G401 (cell line): ENCODE measurements around the gene NAA15. TPM values are rescaled to one million over a fixed set of nuclear protein-coding genes. Genes with fewer than 3 reads are reported as not detected.
"Not testable (repeated sequence)": the region's sequence is repeated elsewhere in the genome, so short reads cannot be mapped to it uniquely, and the experiment has no call there.

Experiments used
- DNase-seq: peaks from one replicate; pipeline ENCODE4 v3.0.0-alpha.2; 2015; ENCODE audit warnings: low spot score
- in situ Hi-C: cut with HindIII; loops from 2 replicates; pipeline ENCODE4 v1.10.0; 2016; ENCODE audit warnings: low sequenced_read_pairs, mixed read lengths
- total RNA-seq: library from RNA; depleted of rRNA; stranded (reverse); fragments of >200 nt; shearing (Covaris generic); gene quantifications from 2 replicates; pipeline ENCODE4 v1.2.3, GENCODE V29; 2014; rRNA removed

Gene NAA15
- 33.4 and 38.3 TPM in 2 replicates for total RNA-seq

DNA sequence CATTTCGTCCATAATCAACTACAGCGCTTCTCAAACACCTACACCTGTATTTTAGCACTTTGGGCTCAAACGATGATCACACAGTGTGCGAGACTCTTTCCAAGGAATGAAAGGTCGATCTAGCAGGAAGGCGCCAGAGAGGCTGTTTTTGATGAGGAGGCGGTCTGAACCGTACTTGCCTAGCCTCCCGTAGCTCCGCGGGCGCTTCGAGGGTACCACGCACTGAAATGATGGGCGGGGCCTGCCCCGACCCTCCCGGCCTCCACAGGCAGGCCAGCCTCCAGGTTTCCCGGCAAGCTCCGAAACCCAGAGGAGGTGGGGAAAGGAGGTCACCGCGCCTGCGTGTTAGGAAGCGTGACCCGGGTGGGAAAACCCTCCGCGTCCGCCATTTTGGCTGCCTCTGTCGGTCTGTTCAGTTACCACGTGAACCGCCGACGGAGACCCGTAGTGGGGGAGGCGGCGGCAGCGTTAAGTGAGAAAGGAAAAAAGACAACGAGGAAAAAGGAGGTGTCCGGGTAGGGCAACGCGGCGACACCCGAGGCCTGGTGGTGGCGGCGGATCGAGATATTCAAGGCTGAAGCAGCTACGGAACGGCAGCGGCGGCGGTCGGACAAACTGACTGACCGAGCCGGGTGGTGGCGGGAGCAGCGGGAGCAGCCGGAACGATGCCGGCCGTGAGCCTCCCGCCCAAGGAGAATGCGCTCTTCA, at the start of gene NAA15:
Gene NAA15 (plus strand): TSS at position 393 of the 708 bp plus-strand sequence. CDS start 273 bp downstream, at position 666.
- peak; percentile 97 for DNase-seq
- in situ Hi-C loops, result no loop called here

DNA sequence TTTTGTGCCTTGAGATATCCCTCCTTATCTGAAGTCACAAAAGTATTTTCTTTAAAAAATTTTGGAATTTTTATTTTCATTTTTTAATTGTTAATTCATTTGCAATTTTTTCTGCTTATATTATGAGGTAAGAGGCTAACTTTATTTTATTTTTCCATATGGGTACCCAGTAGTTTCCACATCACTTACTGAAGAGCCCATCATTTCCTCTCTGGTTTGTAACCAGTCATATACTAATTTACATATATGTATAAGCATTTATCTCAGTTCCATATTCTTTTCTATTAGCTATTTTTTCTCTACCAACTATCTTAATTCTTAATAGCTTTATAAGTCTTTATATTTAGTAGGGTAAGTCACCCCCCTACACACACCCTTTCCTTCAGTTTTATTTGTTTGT, 48.3 kb upstream of the NAA15 start:
- DNase-seq, result no peak
- in situ Hi-C loops, result no loop called here

DNA sequence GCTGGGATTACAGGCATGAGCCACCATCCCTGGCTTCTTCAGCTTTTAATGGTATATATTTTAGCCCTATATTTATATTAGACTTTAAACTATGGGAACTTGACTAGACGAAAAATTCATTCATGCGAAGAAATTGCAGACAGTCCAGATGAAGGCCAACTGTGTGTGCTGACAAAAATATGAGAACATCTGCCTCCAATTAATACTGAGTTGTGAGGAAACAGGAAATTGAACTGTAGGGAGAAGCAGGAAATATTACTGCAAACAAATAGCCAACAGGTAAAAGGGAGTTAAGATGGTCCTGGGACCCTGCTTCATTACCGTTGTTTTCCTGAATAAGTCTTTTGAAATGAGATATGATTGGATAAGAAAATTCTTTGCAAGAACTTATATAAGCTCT, 47.6 kb upstream of the NAA15 start:
- in situ Hi-C loops, result no loop called here
- DNase-seq, result no peak

DNA sequence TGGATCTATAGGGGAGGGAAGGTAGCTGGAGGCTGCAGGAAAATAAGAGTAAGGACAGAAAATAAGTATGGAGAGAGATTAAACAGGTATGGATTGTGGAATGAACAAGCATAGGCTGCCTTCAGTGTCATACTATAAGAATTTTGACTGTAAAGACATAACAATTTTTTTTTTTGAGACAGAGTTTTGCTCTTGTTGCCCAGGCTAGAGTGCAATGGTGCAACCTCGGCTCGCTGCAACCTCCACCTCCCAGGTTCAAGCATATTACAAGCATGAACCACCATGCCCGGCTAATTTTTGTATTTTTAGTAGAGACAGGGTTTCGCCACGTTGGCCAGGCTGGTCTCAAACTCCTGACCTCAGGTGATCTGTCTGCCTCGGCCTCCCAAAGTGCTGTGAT, 45.7 kb upstream of the NAA15 start:
- DNase-seq, in situ Hi-C loops: not testable (repeated sequence)

DNA sequence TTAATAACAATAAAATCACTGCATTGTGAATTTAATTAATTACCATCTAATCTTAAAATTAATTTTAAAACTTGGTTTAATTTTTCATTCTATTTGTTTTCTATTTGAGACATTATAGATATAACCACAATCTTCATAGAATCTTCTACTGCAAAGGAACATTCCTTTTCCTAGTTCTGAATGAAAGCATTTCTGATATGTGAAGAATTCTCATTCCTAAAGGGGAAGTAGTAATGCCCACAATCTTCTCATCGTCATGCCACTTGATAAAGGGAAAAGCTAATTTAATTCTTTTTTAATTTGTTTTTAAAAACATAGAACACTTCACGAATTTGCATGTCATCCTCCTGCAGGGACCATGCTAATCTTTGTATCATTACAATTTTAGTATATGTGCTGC, 45.0 kb upstream of the NAA15 start:
- in situ Hi-C loops, result no loop called here
- DNase-seq, result no peak

DNA sequence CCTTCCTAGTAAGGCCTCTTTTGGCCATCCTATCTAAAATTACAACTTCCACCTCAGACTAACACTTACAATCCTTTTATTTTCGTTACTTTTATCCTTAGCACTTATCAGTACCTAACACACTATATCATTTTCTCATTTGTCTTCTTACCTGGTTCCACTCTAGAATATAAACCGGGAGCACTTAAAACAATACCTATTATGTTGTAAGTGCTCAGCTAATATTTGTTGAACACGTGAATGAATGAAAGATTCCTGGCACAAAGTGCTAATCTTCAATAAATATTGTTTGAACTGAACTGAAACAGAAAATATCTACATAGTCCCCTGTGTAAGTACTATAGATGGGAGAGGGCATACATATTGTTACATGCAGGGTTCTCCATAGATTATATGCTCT, 35.7 kb upstream of the NAA15 start:
- no peak for DNase-seq
- in situ Hi-C loops, result no loop called here

DNA sequence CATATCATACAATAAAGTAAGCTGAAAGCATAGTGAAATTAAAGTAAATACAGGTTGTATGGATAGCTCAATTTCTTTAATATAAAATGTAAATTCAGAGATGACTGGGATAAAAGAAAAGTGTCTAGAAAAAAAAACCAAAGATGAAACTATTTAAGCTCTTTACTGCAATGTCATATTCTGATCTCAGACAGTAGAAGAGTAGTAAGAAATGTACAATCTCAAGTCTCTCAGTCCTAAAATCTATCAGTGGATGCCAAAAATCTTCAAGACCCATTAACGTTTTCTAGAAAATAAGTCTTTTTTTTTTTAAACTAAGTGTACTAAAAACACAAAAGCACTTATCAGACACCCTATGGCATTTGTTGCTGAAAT, 35.1 kb upstream of the NAA15 start:
- DNase-seq, result no peak
- in situ Hi-C loops, result no loop called here

DNA sequence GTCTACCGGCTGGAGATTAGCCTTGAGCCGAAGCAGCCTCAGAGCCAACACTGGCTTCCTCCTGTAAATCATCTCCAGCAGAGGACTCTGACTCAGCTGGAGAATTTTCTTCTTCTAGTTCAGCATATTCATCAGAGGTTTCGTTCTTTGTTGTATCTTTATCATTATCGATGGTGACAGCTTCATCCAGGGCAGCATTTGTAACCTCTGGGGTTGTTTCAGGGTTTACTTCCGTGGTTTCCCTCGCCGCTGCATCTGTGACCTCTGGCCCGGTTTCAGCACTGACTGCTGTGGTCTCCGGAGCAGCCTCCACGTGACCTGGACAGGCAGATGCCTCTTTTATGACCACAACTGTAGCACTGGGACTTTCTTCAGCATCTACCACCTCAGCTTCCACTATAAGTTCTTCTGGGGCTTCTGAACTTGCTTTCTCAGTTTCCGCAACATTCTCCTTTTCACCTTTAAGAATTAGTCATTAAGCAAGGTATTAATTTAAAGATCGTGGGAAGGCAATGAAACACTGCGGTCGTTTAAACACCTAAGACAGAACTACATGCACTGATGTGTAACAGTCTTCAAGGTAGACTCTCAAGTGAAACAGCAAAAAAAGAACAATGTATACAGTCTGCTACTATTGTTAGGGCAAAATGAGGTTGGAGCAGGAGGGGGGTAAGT, 34.6 kb upstream of the NAA15 start:
- in situ Hi-C loops, result no loop called here
- peak; percentile 17 for DNase-seq

DNA sequence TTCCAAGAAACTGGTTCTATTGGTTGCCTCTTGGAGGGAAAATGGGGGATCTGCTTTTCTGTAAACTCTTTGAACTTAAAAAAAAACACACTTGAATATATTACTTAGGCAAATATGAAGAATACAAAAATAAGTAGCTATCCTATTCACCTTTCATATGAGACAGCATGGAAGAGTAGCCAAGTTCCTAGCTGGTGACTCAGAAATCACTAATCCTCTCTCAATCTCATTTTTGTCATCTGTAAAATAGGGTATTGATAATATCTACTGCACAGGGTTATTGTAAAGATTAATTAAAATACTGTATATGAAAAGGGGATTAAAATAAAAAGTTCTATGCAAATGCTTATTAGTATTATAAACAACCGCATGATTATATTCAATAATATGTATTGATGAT, 34.0 kb upstream of the NAA15 start:
- in situ Hi-C loops, result no loop called here
- no peak for DNase-seq

DNA sequence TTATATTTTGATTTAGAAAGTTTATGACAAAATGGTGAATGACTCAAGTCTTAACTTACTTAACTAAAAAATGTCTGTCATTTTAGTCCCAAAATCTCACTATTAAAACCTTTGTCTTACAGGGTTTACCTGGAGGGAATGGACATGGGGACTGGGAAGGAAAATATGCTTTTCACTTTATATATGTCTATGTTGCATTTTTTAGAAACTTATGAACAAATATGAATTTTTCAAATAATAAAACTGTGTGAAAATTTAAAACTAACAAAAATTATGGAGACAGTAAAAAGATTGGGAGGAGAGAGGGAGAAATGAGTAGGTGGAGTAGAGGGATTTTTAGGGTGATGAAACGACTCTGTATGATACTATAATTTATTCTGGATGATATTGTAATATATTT, 27.5 kb upstream of the NAA15 start:
- no peak for DNase-seq
- in situ Hi-C loops, result no loop called here

DNA sequence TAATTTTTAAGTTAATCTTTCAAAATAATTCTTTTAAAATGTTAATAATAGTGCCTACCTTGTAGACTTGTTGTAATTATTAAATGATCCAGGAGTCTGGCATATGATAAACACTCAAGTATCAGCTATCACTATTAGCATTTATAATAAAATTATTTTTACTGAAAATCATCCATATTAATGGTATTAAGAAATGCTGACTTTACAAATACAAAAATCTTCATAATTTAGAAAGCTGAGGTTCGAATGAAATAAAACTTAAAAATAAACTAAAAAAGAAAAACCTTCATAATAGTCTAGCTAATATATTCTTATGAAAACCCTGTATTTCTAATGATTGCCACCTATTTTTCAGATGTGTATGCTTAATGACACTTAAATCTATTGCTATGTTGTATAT, 26.5 kb upstream of the NAA15 start:
- in situ Hi-C loops, result no loop called here
- no peak for DNase-seq

DNA sequence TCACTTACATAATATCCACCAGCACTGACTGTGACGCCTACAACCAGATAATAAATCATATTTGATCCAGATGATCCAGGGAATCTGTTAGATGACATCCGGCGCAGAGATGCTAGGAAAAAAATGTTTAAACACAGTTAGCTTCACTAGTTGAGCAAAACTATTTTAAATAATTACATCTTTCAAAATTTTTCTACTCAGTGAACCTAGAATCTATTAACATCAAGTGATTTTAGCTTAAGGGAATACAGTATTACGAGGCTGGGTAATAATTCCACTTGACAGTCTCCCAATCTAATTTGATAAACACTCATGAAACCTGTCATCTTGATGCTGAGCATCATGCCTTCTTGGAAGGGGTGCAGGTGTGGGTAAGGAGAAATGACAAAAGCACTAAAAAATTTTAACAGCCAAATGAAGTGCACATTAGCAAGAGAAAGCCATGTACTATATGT, 26.0 kb upstream of the NAA15 start:
- DNase-seq, result peak; percentile 32
- in situ Hi-C loops, result no loop called here

DNA sequence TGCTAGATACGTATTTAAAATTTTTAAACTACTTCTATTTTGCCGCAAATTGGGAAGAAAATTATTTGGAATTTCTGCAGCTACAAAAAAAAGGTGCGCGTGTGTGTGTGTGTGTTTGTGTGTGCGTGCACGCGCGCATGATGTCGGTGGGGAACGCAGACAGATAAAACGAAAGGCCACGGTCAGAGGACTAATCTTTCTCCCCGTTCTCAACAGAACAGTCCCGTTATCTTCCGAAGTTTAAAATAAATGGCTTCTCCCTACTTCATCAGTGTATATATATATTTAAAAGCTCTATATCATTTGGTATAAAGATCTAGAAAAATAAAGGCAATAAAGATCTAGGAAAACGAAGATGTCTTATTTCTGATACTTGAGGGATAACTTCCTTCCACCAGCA, 22.8 kb upstream of the NAA15 start:
- peak; percentile 18 for DNase-seq
- in situ Hi-C loops, result no loop called here

DNA sequence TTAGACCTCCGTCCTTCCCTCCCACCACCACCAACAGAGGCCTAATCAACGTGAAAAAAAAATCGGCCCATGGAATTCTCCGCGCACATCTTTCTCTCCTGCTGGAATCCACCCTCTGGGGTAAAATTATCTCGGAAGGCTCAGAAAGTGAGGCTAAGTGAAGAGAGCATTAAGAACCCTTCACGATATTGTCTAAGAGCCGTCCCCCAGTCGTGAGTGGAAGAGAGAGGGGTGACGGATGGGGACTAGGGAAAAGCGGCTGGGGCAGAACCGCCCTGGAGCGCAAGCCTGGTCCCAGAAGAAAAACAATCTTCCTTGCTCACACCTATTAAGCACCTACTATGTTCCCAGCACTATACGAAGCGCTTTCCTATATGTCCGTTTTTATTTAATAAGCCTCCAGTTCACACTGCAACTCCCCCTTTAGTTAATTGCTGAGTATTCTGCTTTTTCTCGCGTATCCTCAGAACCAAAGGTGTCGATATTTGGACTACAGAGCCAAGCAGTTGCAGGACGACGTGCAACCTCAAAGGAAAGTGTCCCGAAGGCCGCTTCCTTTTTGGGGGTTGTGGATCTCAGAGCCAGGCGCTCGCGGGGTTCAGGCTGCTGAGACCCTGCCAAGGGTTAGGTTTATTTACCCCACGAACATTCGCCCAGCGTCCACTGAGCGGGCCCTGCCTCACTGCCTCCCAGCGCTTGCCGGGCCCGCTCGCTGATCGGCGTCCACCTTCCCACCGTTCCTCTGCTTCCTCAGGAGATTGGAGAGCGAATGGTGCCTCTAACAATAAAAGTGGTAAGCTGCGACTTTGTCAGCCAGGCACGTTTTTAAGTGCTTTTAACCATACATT, 22.2 kb upstream of the NAA15 start:
- in situ Hi-C loops, result no loop called here
- DNase-seq, result peak; percentile 52

DNA sequence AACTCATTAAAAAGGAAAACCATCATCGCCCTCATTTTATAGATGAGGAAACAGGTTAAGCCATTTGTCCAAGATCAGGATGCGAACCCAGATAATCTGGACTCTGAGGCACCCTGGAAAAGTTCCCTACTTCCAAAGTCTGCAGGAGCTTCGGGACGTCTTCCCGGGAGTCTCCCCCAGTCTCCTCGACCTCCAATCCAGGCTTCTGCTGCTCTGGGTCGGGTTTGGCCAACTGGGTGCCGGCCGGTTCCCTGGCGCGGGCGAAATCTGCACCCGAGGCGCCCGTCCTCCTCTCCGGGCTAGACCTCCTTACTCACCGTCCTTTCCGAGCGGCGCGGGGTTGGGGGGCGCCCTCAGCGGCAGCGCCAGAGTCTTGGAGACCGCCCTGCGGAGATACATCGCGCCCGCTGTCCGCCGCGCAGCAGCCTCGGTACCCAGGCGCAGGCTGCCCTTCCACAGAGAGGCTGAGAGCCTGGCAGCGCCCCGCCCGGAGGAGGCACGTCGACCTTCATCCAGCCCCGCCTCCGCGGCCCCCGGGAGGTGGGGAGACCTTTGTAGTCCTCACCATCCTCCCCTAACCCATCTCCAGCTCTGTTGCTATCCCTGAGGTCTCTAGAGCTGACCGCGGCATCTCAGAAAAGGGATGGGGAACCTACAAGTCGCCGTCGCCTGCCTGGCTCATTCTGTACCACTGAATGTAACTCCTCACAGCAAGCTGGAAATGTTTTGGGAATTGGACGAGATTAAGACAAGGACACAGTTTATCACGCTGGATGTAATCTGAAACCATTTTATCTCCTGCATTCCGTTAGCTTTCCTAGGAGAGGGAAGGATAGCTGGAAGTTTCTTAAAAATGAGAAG, 21.3 kb upstream of the NAA15 start, which contains the start of gene MGARP:
Gene MGARP (minus strand): TSS at position 466 of the 861 bp plus-strand sequence. CDS start 67 bp downstream, at position 399.
- in situ Hi-C loops, result no loop called here
- peak; percentile 85 for DNase-seq

DNA sequence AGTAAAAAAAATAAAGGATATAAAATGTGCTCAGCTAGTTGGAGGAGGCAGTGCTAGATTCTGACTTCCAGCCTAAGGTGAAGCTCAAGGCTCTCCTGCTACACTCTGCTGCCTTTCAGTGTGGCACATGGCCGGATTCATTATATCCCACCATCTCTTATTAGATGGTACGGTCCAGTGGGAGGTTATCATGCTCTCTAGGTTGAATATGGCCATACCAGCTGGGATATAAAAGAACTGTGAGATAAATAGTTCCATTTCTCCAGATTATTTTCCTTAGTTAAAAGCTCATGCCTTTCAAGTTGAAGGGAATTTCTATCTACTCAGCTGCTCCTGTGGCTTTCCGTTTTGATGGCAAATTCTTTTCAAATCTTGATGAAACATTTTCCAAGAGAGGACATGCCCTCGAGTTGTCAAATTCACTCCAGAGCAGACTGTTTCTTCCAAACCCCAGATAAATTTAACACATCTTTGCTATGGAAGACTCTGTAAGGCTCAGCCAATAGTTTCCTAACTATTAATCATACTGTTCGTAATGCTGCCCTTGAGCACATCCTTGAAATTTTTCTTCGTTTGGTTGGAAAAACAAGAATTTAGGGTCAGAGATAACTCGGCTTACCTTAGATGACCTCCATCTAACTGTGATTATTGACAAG, 19.1 kb upstream of the NAA15 start:
- no peak for DNase-seq
- in situ Hi-C loops, result no loop called here

DNA sequence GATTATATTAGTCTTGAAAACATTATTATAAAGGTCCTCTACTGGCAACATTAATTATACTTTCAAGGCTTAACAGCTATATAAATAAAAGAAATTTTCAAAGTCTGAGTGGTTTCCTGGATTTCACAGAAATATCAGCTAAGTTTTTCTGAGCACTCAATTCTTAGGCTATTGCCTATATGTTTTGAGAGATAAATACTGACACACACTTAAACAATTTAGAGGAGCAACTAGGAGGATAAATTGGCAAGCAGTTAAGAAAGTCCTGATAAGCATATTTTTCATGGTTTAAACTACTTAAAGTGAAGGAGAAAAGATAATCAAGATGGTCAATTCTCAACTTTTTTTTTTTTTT, 18.6 kb upstream of the NAA15 start:
- in situ Hi-C loops, result no loop called here
- DNase-seq, result no peak

DNA sequence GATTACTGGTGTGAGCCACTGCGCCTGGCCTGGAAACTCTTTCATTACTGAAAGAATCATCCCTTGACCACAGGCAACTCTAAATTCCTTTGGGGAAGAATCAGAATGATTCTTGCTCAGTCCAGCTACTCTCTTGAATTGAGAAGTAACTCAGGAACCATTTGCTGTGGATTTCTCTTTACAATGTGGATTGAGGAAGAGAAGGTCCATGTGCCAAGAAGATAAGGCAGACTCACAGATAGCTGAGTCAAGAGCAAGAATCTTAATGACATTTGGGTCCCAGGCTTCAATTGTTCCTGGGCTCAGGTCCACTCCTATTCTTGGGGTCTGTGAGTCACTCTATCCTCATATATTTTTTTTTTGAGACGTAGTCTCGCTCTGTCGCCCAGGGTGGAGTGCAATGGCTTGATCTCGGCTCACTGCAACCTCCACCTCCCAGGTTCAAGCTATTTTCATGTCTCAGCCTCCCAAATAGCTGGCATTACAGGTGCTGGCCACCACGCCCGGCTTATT, 15.1 kb upstream of the NAA15 start:
- DNase-seq, result no peak
- in situ Hi-C loops, result no loop called here
